K562 (cell line): ENCODE measurements around the gene NRCAM.

Source experiments
- CBFB ChIP-seq: sonication (generic); formaldehyde crosslinking; IDR thresholded peaks from 2 replicates; pipeline ENCODE4 v1.4.0; 2020; ENCODE audit warnings: mild to moderate bottlenecking, missing genetic modification reagents
- NR2C2 ChIP-seq, 2 experiments: fragments of 200-800 bp in 1 of 2; sonication (Bioruptor generic) in 1 of 2; sonication (generic) in 1 of 2; formaldehyde crosslinking in 1 of 2; IDR thresholded peaks; 2 replicates each; pipeline versions ENCODE4 v1.6.1 to v1.8.0; 2016 to 2022; ENCODE audit warnings: mild to moderate bottlenecking in 1 of 2, missing compliant biosample characterization in 1 of 2, missing genetic modification characterization in 1 of 2, missing genetic modification reagents in 1 of 2
- TAF1 ChIP-seq: IDR thresholded peaks from 2 replicates; pipeline ENCODE4 v1.6.1; 2011; ENCODE audit warnings: mild to moderate bottlenecking, low read length, moderate library complexity; ENCODE audit not compliant: insufficient read depth, control insufficient read depth, severe bottlenecking; ENCODE audit errors: extremely low read depth
- ZBTB17 ChIP-seq: fragments of 450-650 bp; formaldehyde crosslinking; IDR thresholded peaks from 2 replicates; pipeline ENCODE4 v1.4.0; 2020; ENCODE audit warnings: mild to moderate bottlenecking
- ZBTB8A ChIP-seq: fragments of 450-650 bp; IDR thresholded peaks from 2 replicates; pipeline ENCODE4 v1.6.1; 2018; ENCODE audit warnings: mild to moderate bottlenecking, moderate library complexity; ENCODE audit not compliant: partially characterized antibody
- ZNF217 ChIP-seq: sonication (generic); formaldehyde crosslinking; IDR thresholded peaks from 2 replicates; pipeline ENCODE4 v1.8.0; 2022; ENCODE audit warnings: mild to moderate bottlenecking, missing genetic modification reagents

GRCh38 chr7:108140671-108141070 lies 315.6 kb downstream of the NRCAM start:
- no peak for TF ChIP-seq ZNF217
- TF ChIP-seq ZBTB8A, result no peak
- no peak for TF ChIP-seq TAF1
- no peak for TF ChIP-seq CBFB
- no peak for TF ChIP-seq NR2C2 (CRISPR knock-in tag; IDR thresholded peaks at IDR 0.05)
- TF ChIP-seq NR2C2 (tag; IDR thresholded peaks at IDR 0.05), result no peak
- TF ChIP-seq ZBTB17 (CRISPR knock-in tag), result no peak
